ENCODE measurements around the gene CKB. TPM values are rescaled to one million over a fixed set of nuclear protein-coding genes. Genes with fewer than 3 reads are reported as not detected.

The CKB gene
- total RNA-seq, 6 experiments from 2014 or later, result 3.6 to 57.1 (median 6.7) TPM

GRCh38 chr14:103560691-103561090, 38.1 kb upstream of the CKB start:
- H3K27ac ChIP-seq, result no peak overlapping the region
- peaks cover 0 to 15% (median 0%) of the 10 kb centered on the region in 4 donors for H3K36me3 ChIP-seq
- H3K9me3 ChIP-seq, result no peaks in the 10 kb centered on the region
- 48% methylated on average over 6 of the region's 8 CpGs for WGBS (ENCODE audit: insufficient coverage, low coverage, low lambda C conversion rate, missing lambda C conversion rate)
- intact Hi-C loops (cut with DNase I), result no loop called here
- ATAC-seq (no peak), DNase-seq (no peak)
- TF ChIP-seq CTCF (IDR thresholded peaks at IDR 0.05) (no peak), POLR2A (IDR thresholded peaks at IDR 0.05) (no peak)
- H3K4me1 ChIP-seq, result peaks cover 0 to 36% (median 11%) of the 10 kb centered on the region in 4 donors
- peak overlapping the region in 1 of 3 donors; percentile 99 for H3K4me3 ChIP-seq
- no peaks in the 10 kb centered on the region for H3K27me3 ChIP-seq

- WGBS (ENCODE audit: insufficient coverage, low coverage, low lambda C conversion rate, missing lambda C conversion rate), result 72% methylated on average over 8 of the region's 9 CpGs
- intact Hi-C loops (cut with DNase I), result no loop called here
- Histone ChIP-seq H3K27ac (no peak overlapping the region), H3K4me1 (peaks cover 0 to 36% (median 11%) of the 10 kb centered on the region in 4 donors), H3K27me3 (no peaks in the 10 kb centered on the region), H3K9me3 (no peaks in the 10 kb centered on the region), H3K4me3 (no peak overlapping the region), H3K36me3 (peaks cover 0 to 15% (median 0%) of the 10 kb centered on the region in 4 donors)
- DNase-seq (no peak), ATAC-seq (no peak)
- no peak for TF ChIP-seq CTCF (IDR thresholded peaks at IDR 0.05)
- no peak for TF ChIP-seq POLR2A (IDR thresholded peaks at IDR 0.05)
These were observed 37.1 kb upstream of the CKB start for GRCh38 chr14:103559766-103560165.

GRCh38 chr14:103558071-103558882, 35.6 kb upstream of the CKB start:
- no peaks in the 10 kb centered on the region for H3K27me3 ChIP-seq
- H3K4me3 ChIP-seq, result no peak overlapping the region
- TF ChIP-seq CTCF (IDR thresholded peaks at IDR 0.05) (no peak), POLR2A (IDR thresholded peaks at IDR 0.05) (no peak)
- ATAC-seq (no peak), DNase-seq (peak in 1 of 3 donors; percentile 6)
- H3K9me3 ChIP-seq, result no peaks in the 10 kb centered on the region
- peaks cover 0 to 15% (median 0%) of the 10 kb centered on the region in 4 donors for H3K36me3 ChIP-seq
- intact Hi-C loops (cut with DNase I), result no loop called here
- peaks cover 0 to 21% (median 6%) of the 10 kb centered on the region in 4 donors for H3K4me1 ChIP-seq
- no peak overlapping the region for H3K27ac ChIP-seq
- WGBS (ENCODE audit: insufficient coverage, low coverage, low lambda C conversion rate, missing lambda C conversion rate), result 79% methylated on average over 7 of the region's 16 CpGs

- peaks cover 0 to 15% (median 0%) of the 10 kb centered on the region in 4 donors for H3K36me3 ChIP-seq
- H3K4me1 ChIP-seq, result peaks cover 0 to 21% (median 6%) of the 10 kb centered on the region in 4 donors
- no peak for DNase-seq
- no peak overlapping the region for H3K4me3 ChIP-seq
- no peak for TF ChIP-seq CTCF (IDR thresholded peaks at IDR 0.05)
- H3K27ac ChIP-seq, result no peak overlapping the region
- H3K9me3 ChIP-seq, result no peaks in the 10 kb centered on the region
- WGBS (ENCODE audit: insufficient coverage, low coverage, low lambda C conversion rate, missing lambda C conversion rate), result 58% methylated on average over 15 of the region's 15 CpGs
- no peaks in the 10 kb centered on the region for H3K27me3 ChIP-seq
- intact Hi-C loops (cut with DNase I), result no loop called here
- ATAC-seq, result no peak
These were observed 34.5 kb upstream of the CKB start for GRCh38 chr14:103556946-103557758.
